GM21447 (cell line): ENCODE measurements around the gene CEP72.
"Not testable (repeated sequence)": the region's sequence is repeated elsewhere in the genome, so short reads cannot be mapped to it uniquely, and the experiment has no call there.

Source experiments
- ATAC-seq: cut with Tn5 transposase; IDR thresholded peaks from one replicate; pipeline ENCODE4 v1.9.1; 2021; ENCODE audit not compliant: unreplicated experiment

The CEP72 gene, protein sequence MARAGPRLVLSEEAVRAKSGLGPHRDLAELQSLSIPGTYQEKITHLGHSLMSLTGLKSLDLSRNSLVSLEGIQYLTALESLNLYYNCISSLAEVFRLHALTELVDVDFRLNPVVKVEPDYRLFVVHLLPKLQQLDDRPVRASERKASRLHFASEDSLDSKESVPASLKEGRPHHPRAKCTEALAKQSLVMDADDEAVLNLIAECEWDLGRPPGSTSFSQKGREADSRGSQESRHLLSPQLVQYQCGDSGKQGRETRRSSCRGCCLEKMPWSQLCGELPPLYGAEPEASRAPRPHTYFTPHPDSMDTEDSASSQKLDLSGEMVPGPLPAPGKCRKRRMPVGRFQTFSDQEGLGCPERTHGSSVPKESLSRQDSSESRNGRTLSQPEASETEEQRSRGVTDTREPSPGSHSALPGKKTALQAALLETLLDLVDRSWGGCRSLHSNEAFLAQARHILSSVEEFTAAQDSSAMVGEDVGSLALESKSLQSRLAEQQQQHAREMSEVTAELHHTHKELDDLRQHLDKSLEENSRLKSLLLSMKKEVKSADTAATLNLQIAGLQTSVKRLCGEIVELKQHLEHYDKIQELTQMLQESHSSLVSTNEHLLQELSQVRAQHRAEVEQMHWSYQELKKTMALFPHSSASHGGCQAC

GRCh38 chr5:611731-612486 is at the start of gene CEP72:
Gene CEP72, plus strand, starts transcription at chr5:612340. Its CDS starts 22 bp downstream, at chr5:612362.
- peak; percentile 71 for ATAC-seq

- no peak for ATAC-seq
These were observed 46.2 kb upstream of the CEP72 start for GRCh38 chr5:565782-566440.

DNA sequence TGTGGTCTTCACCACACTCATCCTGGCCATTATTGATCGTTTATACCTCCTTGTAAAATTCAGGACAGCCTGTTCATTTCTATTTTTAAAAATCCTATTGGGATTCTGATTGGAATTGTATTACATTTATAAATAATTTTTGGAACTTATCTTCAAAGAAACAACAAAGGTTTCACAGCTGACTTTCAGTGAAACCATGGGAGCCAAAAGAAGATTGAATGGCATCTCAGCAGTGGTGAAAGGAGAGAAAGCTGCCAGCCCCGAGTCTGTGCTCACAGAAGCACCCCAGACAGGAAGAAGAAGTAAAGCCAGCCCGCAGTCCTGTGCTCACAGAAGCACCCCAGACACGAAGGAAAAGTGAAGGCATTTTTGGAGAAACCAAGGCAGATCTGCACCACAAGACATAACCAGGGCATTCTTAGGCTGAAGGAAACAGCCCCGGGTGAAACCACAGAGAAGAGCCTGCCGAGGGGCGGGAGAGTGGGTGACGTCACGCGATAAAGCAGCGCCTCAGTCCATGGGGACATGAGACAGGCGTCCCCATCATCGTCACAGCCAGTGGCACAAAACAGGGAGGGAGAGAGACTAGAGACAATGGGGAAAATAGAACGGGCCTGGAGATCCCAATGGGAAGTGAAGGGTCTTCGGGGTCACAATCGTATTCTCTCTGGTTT is 45.4 kb upstream of the CEP72 start:
- no peak for ATAC-seq

GRCh38 chr5:567664-568060 is 44.5 kb upstream of the CEP72 start:
- ATAC-seq: no peak

GRCh38 chr5:568061-568781 is 43.9 kb upstream of the CEP72 start:
- no peak for ATAC-seq

GRCh38 chr5:568809-569208 is 43.3 kb upstream of the CEP72 start:
- no peak for ATAC-seq

GRCh38 chr5:569358-569867 is 42.7 kb upstream of the CEP72 start:
- no peak for ATAC-seq

- no peak for ATAC-seq
These were observed 42.2 kb upstream of the CEP72 start for GRCh38 chr5:569868-570361.

DNA sequence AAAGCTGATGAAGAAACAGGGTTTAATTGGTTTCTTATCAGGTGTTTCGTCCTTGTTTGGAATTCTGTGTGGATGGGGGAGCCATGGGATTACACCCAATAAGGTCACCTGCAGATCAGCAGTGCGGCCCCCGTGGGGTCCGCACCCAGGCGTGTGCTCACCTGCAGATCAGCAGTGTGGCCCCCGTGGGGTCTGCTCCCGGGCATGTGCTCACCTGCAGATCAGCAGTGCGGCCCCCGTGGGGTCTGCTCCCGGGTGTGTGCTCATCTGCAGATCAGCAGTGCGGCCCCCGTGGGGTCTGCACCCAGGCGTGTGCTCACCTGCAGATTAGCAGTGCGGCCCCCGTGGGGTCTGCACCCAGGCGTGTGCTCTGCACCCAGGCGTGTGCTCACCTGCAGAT is 41.7 kb upstream of the CEP72 start:
- no peak for ATAC-seq

- no peak for ATAC-seq
These were observed 41.3 kb upstream of the CEP72 start for GRCh38 chr5:570886-571285.

GRCh38 chr5:571791-572190 is 40.3 kb upstream of the CEP72 start:
- ATAC-seq: no peak

DNA sequence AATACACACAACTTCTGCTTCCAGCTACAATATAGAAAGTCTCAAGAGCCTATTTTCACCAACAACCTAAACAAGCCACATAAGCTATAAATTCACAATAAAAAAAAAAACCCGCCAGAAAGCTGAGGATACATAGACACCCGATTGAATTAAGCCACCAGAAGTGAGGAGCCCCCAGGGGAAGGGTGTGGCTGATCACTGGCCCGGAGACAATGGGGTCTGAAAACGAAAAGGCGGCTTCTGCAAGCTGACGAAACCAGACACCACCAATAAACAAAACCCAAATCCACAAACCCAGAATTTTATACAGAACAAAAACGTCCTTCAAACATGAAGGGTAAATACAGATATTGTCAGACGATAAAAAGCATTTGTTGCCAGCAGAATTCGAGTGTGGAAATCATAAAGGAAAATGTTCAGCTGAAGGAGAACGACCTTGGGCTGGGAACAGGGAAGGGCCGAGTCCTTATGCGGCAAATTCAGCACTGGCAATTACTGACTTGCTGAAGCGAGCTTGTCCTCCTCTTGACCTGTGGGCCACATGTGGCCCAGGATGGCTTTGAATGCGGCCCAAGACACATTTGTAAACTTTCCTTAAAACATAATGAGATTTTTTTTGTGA is 39.6 kb upstream of the CEP72 start:
- no peak for ATAC-seq

- no peak for ATAC-seq
These were observed 38.9 kb upstream of the CEP72 start for GRCh38 chr5:573206-573605.

- no peak for ATAC-seq
These were observed 38.2 kb upstream of the CEP72 start for GRCh38 chr5:573976-574375.

- no peak for ATAC-seq
These were observed 37.2 kb upstream of the CEP72 start for GRCh38 chr5:574906-575305.

DNA sequence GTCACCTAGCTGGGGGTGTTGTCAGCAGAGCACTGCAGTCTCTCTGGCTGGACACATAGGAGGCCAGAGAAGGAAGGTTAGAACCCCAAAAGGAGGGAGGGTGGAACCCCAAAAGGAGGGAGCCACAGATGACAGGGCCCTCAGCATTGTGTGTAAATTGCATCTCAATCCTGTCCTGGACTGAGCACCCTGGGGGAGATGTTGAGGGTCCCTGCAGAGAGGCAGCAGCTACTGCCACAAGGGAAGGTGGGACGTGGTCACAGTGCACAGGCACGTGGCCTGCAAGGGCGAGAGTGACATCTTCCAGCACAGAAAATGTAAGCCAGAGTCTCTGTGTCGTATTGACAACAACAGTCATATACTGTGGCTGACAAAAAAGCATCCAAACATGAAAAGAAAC is 36.5 kb upstream of the CEP72 start:
- no peak for ATAC-seq

GRCh38 chr5:577214-577613 is 34.9 kb upstream of the CEP72 start:
- not testable (repeated sequence) for ATAC-seq

DNA sequence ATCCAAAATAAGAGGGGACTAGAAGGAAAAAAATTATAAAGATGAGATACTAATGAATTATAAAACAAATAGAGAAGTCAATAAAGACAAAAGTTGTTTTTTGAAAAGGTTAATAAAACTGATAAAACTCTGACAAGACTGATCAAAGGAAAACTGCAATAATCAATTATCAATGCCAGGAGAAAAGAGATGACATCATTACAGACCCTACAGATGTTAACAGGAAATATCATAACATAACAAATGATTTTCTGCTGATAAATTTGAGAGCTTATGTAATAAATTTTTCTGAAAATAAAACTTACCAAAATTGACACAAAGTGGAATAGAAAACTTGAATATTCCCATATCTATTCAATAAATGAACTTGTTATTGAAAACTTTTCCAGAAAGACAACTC is 34.3 kb upstream of the CEP72 start:
- ATAC-seq: no peak

GRCh38 chr5:579211-579610 is 32.9 kb upstream of the CEP72 start:
- ATAC-seq: no peak
